ENCODE results near the gene CRCP.
"Not testable (repeated sequence)": the region's sequence is repeated elsewhere in the genome, so short reads cannot be mapped to it uniquely, and the experiment has no call there.

DNA sequence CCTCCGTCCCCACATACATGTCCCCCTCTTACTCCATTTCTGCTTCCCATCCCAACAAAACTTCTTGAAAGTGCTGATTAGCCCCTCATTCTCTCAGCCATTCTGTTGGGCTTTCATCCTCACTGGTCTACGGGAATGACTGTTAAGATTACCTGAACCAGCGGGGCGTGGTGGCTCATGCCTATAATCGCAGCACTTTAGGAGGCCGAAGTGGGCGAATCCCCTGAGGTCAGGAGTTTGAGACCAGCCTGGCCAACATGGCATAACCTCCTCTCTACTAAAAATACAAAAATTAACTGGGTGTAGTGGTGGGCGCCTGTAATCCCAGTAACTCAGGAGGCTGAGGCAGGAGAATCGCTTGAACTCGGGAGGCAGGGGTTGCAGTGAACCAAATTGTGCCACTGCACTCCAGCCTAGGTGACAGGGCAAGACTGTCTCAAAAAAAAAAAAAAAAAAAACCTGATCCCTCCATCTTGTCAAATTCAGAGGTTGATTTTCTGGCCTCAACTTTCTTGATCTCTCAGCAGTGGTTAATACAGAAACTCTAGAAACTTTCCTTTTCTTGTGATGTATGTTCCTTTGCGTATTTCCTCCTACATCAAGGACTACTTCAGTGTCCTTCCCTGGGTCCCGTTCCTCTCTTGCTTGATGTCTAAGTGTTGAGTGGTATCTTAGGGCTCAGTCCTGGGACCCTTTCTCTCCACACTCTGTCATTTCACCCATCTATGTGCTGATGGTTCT lies 2.2 kb downstream of the CRCP start:
- TF ChIP-seq, protein P1, sequence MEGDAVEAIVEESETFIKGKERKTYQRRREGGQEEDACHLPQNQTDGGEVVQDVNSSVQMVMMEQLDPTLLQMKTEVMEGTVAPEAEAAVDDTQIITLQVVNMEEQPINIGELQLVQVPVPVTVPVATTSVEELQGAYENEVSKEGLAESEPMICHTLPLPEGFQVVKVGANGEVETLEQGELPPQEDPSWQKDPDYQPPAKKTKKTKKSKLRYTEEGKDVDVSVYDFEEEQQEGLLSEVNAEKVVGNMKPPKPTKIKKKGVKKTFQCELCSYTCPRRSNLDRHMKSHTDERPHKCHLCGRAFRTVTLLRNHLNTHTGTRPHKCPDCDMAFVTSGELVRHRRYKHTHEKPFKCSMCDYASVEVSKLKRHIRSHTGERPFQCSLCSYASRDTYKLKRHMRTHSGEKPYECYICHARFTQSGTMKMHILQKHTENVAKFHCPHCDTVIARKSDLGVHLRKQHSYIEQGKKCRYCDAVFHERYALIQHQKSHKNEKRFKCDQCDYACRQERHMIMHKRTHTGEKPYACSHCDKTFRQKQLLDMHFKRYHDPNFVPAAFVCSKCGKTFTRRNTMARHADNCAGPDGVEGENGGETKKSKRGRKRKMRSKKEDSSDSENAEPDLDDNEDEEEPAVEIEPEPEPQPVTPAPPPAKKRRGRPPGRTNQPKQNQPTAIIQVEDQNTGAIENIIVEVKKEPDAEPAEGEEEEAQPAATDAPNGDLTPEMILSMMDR (IDR thresholded peaks at IDR 0.05 in 8 of 11, conservative IDR thresholded peaks at IDR 0.05 in 3 of 11) = not testable (repeated sequence)
- not testable (repeated sequence) for TF ChIP-seq POLR2AphosphoS5 (IDR thresholded peaks at IDR 0.05)

All from spleen (tissue), 7 donors.